ENCODE results near the gene THOC6.

Gene THOC6

GRCh38 chr16:3004319-3004718, 19.5 kb upstream of the THOC6 start:
- TF ChIP-seq CTCF (IDR thresholded peaks at IDR 0.05; ENCODE audit: extremely low read depth, missing control alignments), result no peak

GRCh38 chr16:3004781-3005284, 19.0 kb upstream of the THOC6 start:
- no peak for DNase-seq (ENCODE audit: low spot score)
- no peak for TF ChIP-seq CTCF (IDR thresholded peaks at IDR 0.05; ENCODE audit: extremely low read depth, missing control alignments)

More at GRCh38 chr16:3004319-3004718, 19.5 kb upstream of the THOC6 start:
- no peak for DNase-seq (ENCODE audit: low spot score)

GRCh38 chr16:3007059-3007956, 16.5 kb upstream of the THOC6 start:
- peak; percentile 59 for DNase-seq (ENCODE audit: low spot score)

GRCh38 chr16:3007957-3008689, 15.7 kb upstream of the THOC6 start:
- TF ChIP-seq CTCF (IDR thresholded peaks at IDR 0.05; ENCODE audit: extremely low read depth, missing control alignments), result no peak
- no peak for DNase-seq (ENCODE audit: low spot score)

More at GRCh38 chr16:3007059-3007956, 16.5 kb upstream of the THOC6 start:
- no peak for TF ChIP-seq CTCF (IDR thresholded peaks at IDR 0.05; ENCODE audit: extremely low read depth, missing control alignments)

GRCh38 chr16:3008690-3009037, 15.2 kb upstream of the THOC6 start:
- DNase-seq (ENCODE audit: low spot score), result no peak

GRCh38 chr16:3009568-3010390, 14.1 kb upstream of the THOC6 start:
- no peak for TF ChIP-seq CTCF (IDR thresholded peaks at IDR 0.05; ENCODE audit: extremely low read depth, missing control alignments)
- no peak for DNase-seq (ENCODE audit: low spot score)

More at GRCh38 chr16:3008690-3009037, 15.2 kb upstream of the THOC6 start:
- TF ChIP-seq CTCF (IDR thresholded peaks at IDR 0.05; ENCODE audit: extremely low read depth, missing control alignments), result no peak

Measured in GM20000 (cell line).